K562 (cell line): ENCODE measurements around the gene TPPP. TPM values are rescaled to one million over a fixed set of nuclear protein-coding genes. Genes with fewer than 3 reads are reported as not detected.

Source experiments
- ATAC-seq: fragments of 200-7000 bp; cut with Tn5 transposase; 3 replicates; pipeline ENCODE4 v1.9.1; 2020; ENCODE audit warnings: moderate library complexity
- BruUV-seq: library from RNA; stranded (reverse); fragments of 400-500 nt; replicated peaks from 2 replicates; lab custom pipeline; 2021; lab: Mats Ljungman, UMichigan
- CTCF ChIA-PET: fragments of 300-600 bp; formaldehyde crosslinking; extraction: SDS; loops from one replicate; lab custom pipeline; 2021; ENCODE audit warnings: low intra/inter-chr PET ratio; lab: Yijun Ruan, JAX
- POLR2A ChIA-PET: fragments of 300-600, 350-650 bp; sonication (Branson Sonifier 250); formaldehyde crosslinking; extraction: SDS; loops from one replicate; lab custom pipeline; 2021; ENCODE audit warnings: antibody characterized with exemption, inconsistent platforms; lab: Yijun Ruan, JAX
- DNase-seq, 4 experiments: peaks; one replicate each; pipeline versions ENCODE4 v3.0.0 to v3.0.0-alpha.2; 2011 to 2018; ENCODE audit warnings: low spot score in 3 of 4, mixed read lengths in 3 of 4; ENCODE audit errors: extremely low read depth in 1 of 4
- FAIRE-seq: peaks from 2 replicates; lab custom pipeline; 2011; peaks lifted over from hg19 to GRCh38; lab: Jason Lieb, UNC
- H2AFZ ChIP-seq: 2 replicates; pipeline ENCODE4 v1.6.0; 2011; ENCODE audit warnings: low read depth, low read length, control low read depth, inconsistent platforms
- H3K27ac ChIP-seq: fragments of 200-600 bp; 3 replicates; pipeline ENCODE4 v1.8.0; 2011; ENCODE audit warnings: low read depth, mild to moderate bottlenecking, control low read depth, inconsistent platforms, low read length, moderate library complexity, mixed read lengths; ENCODE audit errors: extremely low read depth
- H3K27me3 ChIP-seq, 2 experiments: fragments of 300-600 bp in 1 of 2; 2 replicates in 1 of 2; 3 replicates in 1 of 2; pipeline versions ENCODE4 v1.6.0 to v1.8.0; 2011; ENCODE audit warnings: inconsistent platforms in 2 of 2, low read length in 2 of 2, mild to moderate bottlenecking in 1 of 2, mixed read lengths in 1 of 2, moderate library complexity in 1 of 2; ENCODE audit not compliant: control insufficient read depth in 2 of 2, insufficient read depth in 2 of 2
- H3K36me3 ChIP-seq: fragments of 300-600 bp; 3 replicates; pipeline ENCODE4 v1.8.0; 2011; ENCODE audit warnings: mild to moderate bottlenecking, low read length, inconsistent platforms; ENCODE audit not compliant: control insufficient read depth, insufficient read depth
- H3K4me1 ChIP-seq, 2 experiments: fragments of 200-600 bp in 1 of 2; replicated peaks in 1 of 2; 2 replicates in 1 of 2; 3 replicates in 1 of 2; pipeline versions ENCODE4 v1.5.1 to v1.8.0; 2011; ENCODE audit warnings: inconsistent platforms in 2 of 2, low read length in 2 of 2, mild to moderate bottlenecking in 1 of 2, mixed read lengths in 1 of 2, moderate library complexity in 1 of 2; ENCODE audit not compliant: control insufficient read depth in 2 of 2, insufficient read depth in 2 of 2
- H3K4me2 ChIP-seq: 2 replicates; pipeline ENCODE4 v1.6.1; 2011; ENCODE audit warnings: low read length, control low read depth, inconsistent platforms, mixed read lengths; ENCODE audit not compliant: insufficient read depth
- H3K4me3 ChIP-seq: fragments of 200-600 bp; sonication (generic), shearing (Covaris generic); 2 replicates; pipeline ENCODE4 v1.5.1; 2016; ENCODE audit warnings: control low read depth, inconsistent platforms
- H3K79me2 ChIP-seq: fragments of 200-600 bp; 3 replicates; pipeline ENCODE4 v1.8.0; 2011; ENCODE audit warnings: low read length, inconsistent platforms; ENCODE audit not compliant: control insufficient read depth, insufficient read depth
- H3K9ac ChIP-seq, 2 experiments: 2 replicates each; pipeline versions ENCODE4 v1.6.0 to v1.6.1; 2011; ENCODE audit warnings: low read depth in 2 of 2, low read length in 2 of 2, control low read depth in 1 of 2, inconsistent platforms in 1 of 2, mild to moderate bottlenecking in 1 of 2, mixed read lengths in 1 of 2; ENCODE audit not compliant: insufficient read depth in 1 of 2
- H3K9me1 ChIP-seq: one replicate; pipeline ENCODE4 v1.6.0; 2011; ENCODE audit warnings: inconsistent platforms, mild to moderate bottlenecking, low read length, moderate library complexity; ENCODE audit not compliant: control insufficient read depth, insufficient read depth
- H3K9me3 ChIP-seq: replicated peaks from 2 replicates; pipeline ENCODE4 v1.5.1; 2011; ENCODE audit warnings: low read depth, low read length, inconsistent platforms; ENCODE audit not compliant: control insufficient read depth, insufficient read depth
- H4K20me1 ChIP-seq: replicated peaks from 2 replicates; pipeline ENCODE4 v1.6.1; 2011; ENCODE audit warnings: low read length, inconsistent platforms, mixed read lengths; ENCODE audit not compliant: control insufficient read depth, insufficient read depth
- ATF1 ChIP-seq, 2 experiments: fragments of 450-650 bp in 1 of 2; IDR thresholded peaks; 2 replicates each; pipeline ENCODE4 v1.6.1; 2016; ENCODE audit warnings: missing compliant biosample characterization in 1 of 2, missing genetic modification characterization in 1 of 2
- CHCHD3 ChIP-seq: fragments of 250-450 bp; sonication (Bioruptor Pico); IDR thresholded peaks from 2 replicates; pipeline ENCODE4 v2.1.2; 2022; ENCODE audit warnings: mild to moderate bottlenecking
- HNRNPH1 ChIP-seq: fragments of 200-400 bp; formaldehyde crosslinking; optimal IDR thresholded peaks from 2 replicates; pipeline ENCODE3; 2017; ENCODE audit warnings: low read depth, mild to moderate bottlenecking, low read length, moderate library complexity
- NFRKB ChIP-seq: fragments of 450-650 bp; IDR thresholded peaks from 2 replicates; pipeline ENCODE4 v1.6.1; 2016; ENCODE audit warnings: low read depth
- POLR2G ChIP-seq: fragments of 200-400 bp; formaldehyde crosslinking; IDR thresholded peaks from 2 replicates; pipeline ENCODE4 v1.6.1; 2017; ENCODE audit warnings: low read depth, mild to moderate bottlenecking, antibody characterized with exemption, low read length, moderate library complexity
- POLR3A ChIP-seq: IDR thresholded peaks from 2 replicates; pipeline ENCODE4 v1.6.1; 2011; ENCODE audit warnings: borderline replicate concordance, mild to moderate bottlenecking, moderate library complexity; ENCODE audit not compliant: insufficient read length, insufficient read depth; ENCODE audit errors: extremely low read depth
- RBM22 ChIP-seq: fragments of 200-400 bp; formaldehyde crosslinking; IDR thresholded peaks from 2 replicates; pipeline ENCODE4 v1.6.1; 2018; ENCODE audit warnings: low read length, low read depth; ENCODE audit not compliant: poor library complexity, severe bottlenecking
- RFX1 ChIP-seq: fragments of 450-650 bp; IDR thresholded peaks from 2 replicates; pipeline ENCODE4 v1.6.1; 2016; ENCODE audit warnings: mild to moderate bottlenecking, moderate library complexity
- TCF7L2 ChIP-seq: fragments of 150-350 bp; IDR thresholded peaks from 2 replicates; pipeline ENCODE4 v1.6.1; 2016; ENCODE audit warnings: low read depth, mild to moderate bottlenecking, low read length, moderate library complexity
- ZBED1 ChIP-seq: IDR thresholded peaks from 2 replicates; pipeline ENCODE4 v1.6.1; 2014
- ZNF699 ChIP-seq: fragments of 250-450 bp; sonication (Bioruptor Pico); IDR thresholded peaks from 2 replicates; pipeline ENCODE4 v1.8.0; 2021; ENCODE audit warnings: mild to moderate bottlenecking, moderate library complexity; ENCODE audit not compliant: insufficient replicate concordance
- WGBS: fragments of 100-300 bp; shearing (Covaris generic); methylation state at CpG from one replicate; pipeline ENCODE4 v1.1.6; 2016; ENCODE audit warnings: low coverage, mixed read lengths; ENCODE audit not compliant: insufficient coverage; ENCODE audit errors: missing lambda C conversion rate; 5-methylcytosine and 5-hydroxymethylcytosine counted together
- in situ Hi-C: fragments of 300-500 bp; cut with MboI; formaldehyde crosslinking; loops from 4 replicates; pipeline ENCODE4 v1.15.0; 2018; ENCODE audit warnings: inconsistent platforms, mixed read lengths
- intact Hi-C: fragments of 100-400 bp; cut with micrococcal nuclease; formaldehyde crosslinking; loops from 2 replicates; pipeline ENCODE4 v1.14.2; 2022
- polyA plus RNA-seq, 8 experiments: library from polyadenylated mRNA; depleted of rRNA in 4 of 8; stranded (reverse) in 5 of 8; unstranded in 3 of 8; fragments of >200 nt; fragmentation: Nextera tagmentation in 2 of 8; fragmentation: Illumina TruSeq in 1 of 8; extraction: Ambion mirVana in 2 of 8; extraction: Trizol in 1 of 8; gene quantifications; 2 replicates each; pipeline versions ENCODE4 v1.2.1 to v1.2.3, GENCODE V29; 2011 to 2014; ENCODE audit warnings: inconsistent platforms in 1 of 8, missing spikeins in 1 of 8
- total RNA-seq, 7 experiments: library from RNA; depleted of rRNA in 6 of 7; stranded (reverse); fragments of >200 nt in 6 of 7; fragmentation: Illumina TruSeq in 2 of 7; extraction: Trizol in 2 of 7; gene quantifications; 2 replicates each; pipeline versions ENCODE4 v1.2.1 to v1.2.3, GENCODE V29; 2011 to 2021; ENCODE audit warnings: low replicate concordance in 1 of 7
- TF ChIP-seq, protein P1 (sequence below): sonication (generic); formaldehyde crosslinking; IDR thresholded peaks from 2 replicates; pipeline ENCODE4 v1.8.1; 2023; ENCODE audit warnings: mild to moderate bottlenecking, missing genetic modification reagents
- TF ChIP-seq, protein P2 (sequence below): sonication (generic); formaldehyde crosslinking; IDR thresholded peaks from 2 replicates; pipeline ENCODE4 v1.9.0; 2022; ENCODE audit warnings: mild to moderate bottlenecking, missing genetic modification reagents

The TPPP gene
- total and polyA plus RNA-seq, 9 of the 15 experiments (the other 6 are each of a cell fraction or from before 2014, with no cell fraction given), result 0.01 to 0.07 (median 0.03) TPM; not detected in 6

DNA sequence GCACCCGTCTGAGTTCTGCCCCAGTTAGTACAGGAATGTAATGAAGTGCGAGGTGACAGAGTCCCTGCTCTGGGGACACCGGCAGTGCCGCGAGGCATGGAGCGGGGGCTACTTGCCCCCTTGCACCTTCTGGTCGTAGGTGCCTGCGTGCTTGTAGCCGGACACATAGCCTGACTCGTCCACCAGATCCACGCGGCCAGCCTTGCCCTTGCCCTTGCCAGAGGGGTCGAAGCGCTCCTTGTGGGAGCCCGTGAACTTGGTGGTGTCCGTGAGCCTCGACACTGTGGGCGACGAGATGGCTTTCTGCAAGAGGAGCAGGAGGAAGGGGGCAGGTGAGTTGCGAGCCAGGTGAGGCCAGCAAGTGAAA, 28.2 kb downstream of the TPPP start:
- DNase-seq (no peak), ATAC-seq (no peak), FAIRE-seq (no peak)
- Histone ChIP-seq H3K9me3 (peaks cover 6% of the 10 kb centered on the region; the same call in 1 of the 2 replicates), H3K4me2 (no peak overlapping the region), H2AFZ (no peak overlapping the region), H3K4me1 (peaks cover 0 to 54% of the 10 kb centered on the region in 2 experiments; a peak in 3 of 5 replicates), H3K27ac (no peak overlapping the region), H3K36me3 (peaks cover 73% of the 10 kb centered on the region; the same call in 2 of the 3 replicates), H3K4me3 (no peak overlapping the region), H3K79me2 (no peaks in the 10 kb centered on the region), H3K9ac (no peak overlapping the region; a peak in 1 of 4 replicates), H3K27me3 (no peaks in the 10 kb centered on the region), H3K9me1 (no peaks in the 10 kb centered on the region), H4K20me1 (peaks cover 15% of the 10 kb centered on the region)
- CTCF ChIA-PET, result no interaction called here
- BruUV-seq, result no TSS peak
- POLR2A ChIA-PET, result interaction anchor here (0.6 kb wide), 1 partner anchor 51 kb away, joined by 3 read pairs; no protein-coding TSS in a partner anchor
- intact Hi-C loops (no loop called here), in situ Hi-C loops (no loop called here)
- 96% methylated on average over 20 of the region's 20 CpGs for WGBS
- TF ChIP-seq POLR2G (peak; percentile 42), CHCHD3 (CRISPR knock-in tag) (no peak), ZBED1 (no peak)

DNA sequence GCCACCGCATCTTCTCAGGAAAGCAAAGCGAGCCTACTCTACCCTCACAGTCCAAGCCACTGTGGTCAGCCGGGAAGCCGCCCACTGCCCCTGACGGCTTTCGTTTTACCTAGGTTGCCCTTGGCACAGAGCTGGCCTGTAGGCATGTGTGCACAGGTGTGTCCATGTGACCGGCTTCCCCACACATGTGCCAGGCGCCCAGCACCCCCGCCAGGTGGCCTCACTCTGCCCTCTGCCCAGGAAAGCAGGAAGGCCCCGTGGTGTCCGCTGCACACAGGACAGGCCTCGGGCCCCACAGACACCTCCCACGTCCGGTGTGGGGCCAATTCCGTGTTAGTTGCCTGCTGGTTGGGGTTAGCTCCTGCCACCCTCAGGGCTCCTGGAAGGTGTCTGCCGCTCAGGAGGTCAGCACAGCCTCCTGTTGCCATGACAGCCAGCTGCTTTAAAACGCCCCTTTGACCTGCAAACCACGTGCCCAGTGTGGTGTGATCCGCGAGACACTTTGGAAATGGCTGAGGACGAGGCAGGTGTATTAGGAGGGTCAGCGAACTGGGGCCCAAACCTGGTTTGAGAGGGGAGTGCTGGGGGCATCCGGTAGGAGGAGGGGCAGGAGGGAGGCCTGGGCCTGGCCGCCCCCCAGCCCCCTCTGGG, 28.7 kb downstream of the TPPP start:
- CTCF ChIA-PET, result no interaction called here
- no peak for FAIRE-seq
- no peaks in the 10 kb centered on the region for H3K27me3 ChIP-seq
- H3K4me2 ChIP-seq, result no peak overlapping the region
- in situ Hi-C loops, result no loop called here
- peaks cover 0 to 49% of the 10 kb centered on the region in 2 experiments; a peak in 3 of 5 replicates for H3K4me1 ChIP-seq
- H4K20me1 ChIP-seq, result peaks cover 10% of the 10 kb centered on the region
- peaks cover 11% of the 10 kb centered on the region for H3K9me3 ChIP-seq
- peak overlapping the region in 1 of 2 experiments; percentile 45; a peak in 1 of 4 replicates for H3K9ac ChIP-seq
- H3K79me2 ChIP-seq, result no peaks in the 10 kb centered on the region
- H2AFZ ChIP-seq, result no peak overlapping the region
- POLR2A ChIA-PET, result interaction anchor here (0.6 kb wide), 1 partner anchor 50 kb away, joined by 3 read pairs; no protein-coding TSS in a partner anchor
- H3K4me3 ChIP-seq, result no peak overlapping the region
- H3K27ac ChIP-seq, result no peak overlapping the region
- no peaks in the 10 kb centered on the region for H3K9me1 ChIP-seq
- intact Hi-C loops, result no loop called here
- peaks cover 78% of the 10 kb centered on the region for H3K36me3 ChIP-seq
- no peak for DNase-seq
- ATAC-seq, result no peak
- BruUV-seq, result no TSS peak
- 86% methylated on average over 23 of the region's 24 CpGs for WGBS
- TF ChIP-seq POLR3A, result no peak
- TF ChIP-seq ATF1 (CRISPR knock-in tag; IDR thresholded peaks at IDR 0.05), result no peak
- TF ChIP-seq ATF1 (tag; IDR thresholded peaks at IDR 0.05), result no peak
- TF ChIP-seq RBM22, result peak; percentile 66
- peak; percentile 58; the same call in 1 of the 2 replicates for TF ChIP-seq RFX1
- TF ChIP-seq, protein P1, sequence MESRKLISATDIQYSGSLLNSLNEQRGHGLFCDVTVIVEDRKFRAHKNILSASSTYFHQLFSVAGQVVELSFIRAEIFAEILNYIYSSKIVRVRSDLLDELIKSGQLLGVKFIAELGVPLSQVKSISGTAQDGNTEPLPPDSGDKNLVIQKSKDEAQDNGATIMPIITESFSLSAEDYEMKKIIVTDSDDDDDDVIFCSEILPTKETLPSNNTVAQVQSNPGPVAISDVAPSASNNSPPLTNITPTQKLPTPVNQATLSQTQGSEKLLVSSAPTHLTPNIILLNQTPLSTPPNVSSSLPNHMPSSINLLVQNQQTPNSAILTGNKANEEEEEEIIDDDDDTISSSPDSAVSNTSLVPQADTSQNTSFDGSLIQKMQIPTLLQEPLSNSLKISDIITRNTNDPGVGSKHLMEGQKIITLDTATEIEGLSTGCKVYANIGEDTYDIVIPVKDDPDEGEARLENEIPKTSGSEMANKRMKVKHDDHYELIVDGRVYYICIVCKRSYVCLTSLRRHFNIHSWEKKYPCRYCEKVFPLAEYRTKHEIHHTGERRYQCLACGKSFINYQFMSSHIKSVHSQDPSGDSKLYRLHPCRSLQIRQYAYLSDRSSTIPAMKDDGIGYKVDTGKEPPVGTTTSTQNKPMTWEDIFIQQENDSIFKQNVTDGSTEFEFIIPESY (CRISPR knock-in tag), result peak; percentile 61; the same call in 1 of the 2 replicates
- TF ChIP-seq ZNF699, result no peak
- no peak for TF ChIP-seq NFRKB
- no peak for TF ChIP-seq TCF7L2
- no peak for TF ChIP-seq HNRNPH1
- TF ChIP-seq, protein P2, sequence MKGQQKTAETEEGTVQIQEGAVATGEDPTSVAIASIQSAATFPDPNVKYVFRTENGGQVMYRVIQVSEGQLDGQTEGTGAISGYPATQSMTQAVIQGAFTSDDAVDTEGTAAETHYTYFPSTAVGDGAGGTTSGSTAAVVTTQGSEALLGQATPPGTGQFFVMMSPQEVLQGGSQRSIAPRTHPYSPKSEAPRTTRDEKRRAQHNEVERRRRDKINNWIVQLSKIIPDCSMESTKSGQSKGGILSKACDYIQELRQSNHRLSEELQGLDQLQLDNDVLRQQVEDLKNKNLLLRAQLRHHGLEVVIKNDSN (CRISPR knock-in tag), result peak; percentile 58
